Stimulated activated CD8-positive, alpha-beta memory T cell treated with anti-CD3 and anti-CD28 coated beads, Interleukin-4, amount 100 ng/mL, for 24 hours (primary cell): ENCODE data around the gene ATG7.
"Not testable (repeated sequence)": the region's sequence is repeated elsewhere in the genome, so short reads cannot be mapped to it uniquely, and the experiment has no call there.

Source experiments
- DNase-seq: peaks from one replicate; pipeline ENCODE4 v3.0.0-alpha.2; 2020; ENCODE audit warnings: low read depth

ATG7 gene

GRCh38 chr3:11390411-11391131 is 118.4 kb downstream of the ATG7 start:
- no peak for DNase-seq

- DNase-seq = no peak
Measured at GRCh38 chr3:11391174-11391879, 119.1 kb downstream of the ATG7 start.

GRCh38 chr3:11392014-11392859 is 120.0 kb downstream of the ATG7 start:
- DNase-seq = no peak

GRCh38 chr3:11392860-11393114 is 120.6 kb downstream of the ATG7 start:
- no peak for DNase-seq

- no peak for DNase-seq
Measured at GRCh38 chr3:11393401-11393800, 121.2 kb downstream of the ATG7 start.

- DNase-seq = no peak
Measured at GRCh38 chr3:11394392-11394791, 122.2 kb downstream of the ATG7 start.

- DNase-seq = no peak
Measured at GRCh38 chr3:11400213-11400612, 128.0 kb downstream of the ATG7 start.

- DNase-seq = no peak
Measured at GRCh38 chr3:11401434-11401833, 129.2 kb downstream of the ATG7 start.

- DNase-seq = no peak
Measured at GRCh38 chr3:11405323-11405722, 133.1 kb downstream of the ATG7 start.

- DNase-seq = no peak
Measured at GRCh38 chr3:11407644-11408043, 135.4 kb downstream of the ATG7 start.

GRCh38 chr3:11408324-11408859 is 136.2 kb downstream of the ATG7 start:
- DNase-seq = not testable (repeated sequence)

GRCh38 chr3:11410564-11410963 is 138.4 kb downstream of the ATG7 start:
- no peak for DNase-seq

- DNase-seq = no peak
Measured at GRCh38 chr3:11411956-11412355, 139.8 kb downstream of the ATG7 start.

- no peak for DNase-seq
Measured at GRCh38 chr3:11413071-11413470, 140.9 kb downstream of the ATG7 start.

GRCh38 chr3:11415099-11415498 is 142.9 kb downstream of the ATG7 start:
- no peak for DNase-seq

- DNase-seq = no peak
Measured at GRCh38 chr3:11420066-11420465, 147.9 kb downstream of the ATG7 start.

GRCh38 chr3:11422291-11422690 is 150.1 kb downstream of the ATG7 start:
- no peak for DNase-seq

GRCh38 chr3:11423868-11424267 is 151.7 kb downstream of the ATG7 start:
- DNase-seq = no peak

- no peak for DNase-seq
Measured at GRCh38 chr3:11424277-11424676, 152.1 kb downstream of the ATG7 start.

- no peak for DNase-seq
Measured at GRCh38 chr3:11430207-11430606, 158.0 kb downstream of the ATG7 start.

GRCh38 chr3:11430624-11431023 is 158.4 kb downstream of the ATG7 start:
- no peak for DNase-seq

- no peak for DNase-seq
Measured at GRCh38 chr3:11431319-11431718, 159.1 kb downstream of the ATG7 start.

GRCh38 chr3:11434017-11434526 is 161.9 kb downstream of the ATG7 start:
- no peak for DNase-seq
